Measurements from ENCODE around the gene MCM5.

MCM5 gene

GRCh38 chr22:35473971-35474370, 74.0 kb downstream of the MCM5 start:
- Histone ChIP-seq H3K36me3 (no peaks in the 10 kb centered on the region; the same call in 1 of the 2 replicates), H3K27me3 (ENCODE audit: insufficient read depth, low read depth, severe bottlenecking) (no peaks in the 10 kb centered on the region), H3K4me3 (ENCODE audit: low read depth, low read length) (no peak overlapping the region), H3K9me3 (ENCODE audit: severe bottlenecking) (no peaks in the 10 kb centered on the region), H3K27ac (no peak overlapping the region)
- DNase-seq: no peak
- TF ChIP-seq CTCF (IDR thresholded peaks at IDR 0.05; ENCODE audit: low read depth, low read length): no peak

Measured in WERI-Rb-1 (cell line).